GM19240 (cell line): Measurements from ENCODE around the gene GTF3C4.

Experiments used
- DNase-seq: peaks from one replicate; pipeline ENCODE4 v3.0.0; 2011; ENCODE audit warnings: low spot score; ENCODE audit not compliant: insufficient read length

The GTF3C4 gene

GRCh38 chr9:132730054-132731033 is 60.1 kb downstream of the GTF3C4 start:
- no peak for DNase-seq

GRCh38 chr9:132731230-132731629 is 61.0 kb downstream of the GTF3C4 start:
- DNase-seq, result no peak

- no peak for DNase-seq
These were observed 62.3 kb downstream of the GTF3C4 start for GRCh38 chr9:132732326-132733259.

- DNase-seq, result no peak
These were observed 63.1 kb downstream of the GTF3C4 start for GRCh38 chr9:132733260-132733815.

GRCh38 chr9:132739710-132740310 is 69.5 kb downstream of the GTF3C4 start:
- DNase-seq, result no peak

GRCh38 chr9:132740526-132741309 is 70.5 kb downstream of the GTF3C4 start:
- no peak for DNase-seq

- no peak for DNase-seq
These were observed 72.6 kb downstream of the GTF3C4 start for GRCh38 chr9:132742821-132743311.

GRCh38 chr9:132743931-132744479 is 73.7 kb downstream of the GTF3C4 start:
- no peak for DNase-seq
